Measurements from ENCODE around the gene OSBPL3.

OSBPL3 gene

DNA sequence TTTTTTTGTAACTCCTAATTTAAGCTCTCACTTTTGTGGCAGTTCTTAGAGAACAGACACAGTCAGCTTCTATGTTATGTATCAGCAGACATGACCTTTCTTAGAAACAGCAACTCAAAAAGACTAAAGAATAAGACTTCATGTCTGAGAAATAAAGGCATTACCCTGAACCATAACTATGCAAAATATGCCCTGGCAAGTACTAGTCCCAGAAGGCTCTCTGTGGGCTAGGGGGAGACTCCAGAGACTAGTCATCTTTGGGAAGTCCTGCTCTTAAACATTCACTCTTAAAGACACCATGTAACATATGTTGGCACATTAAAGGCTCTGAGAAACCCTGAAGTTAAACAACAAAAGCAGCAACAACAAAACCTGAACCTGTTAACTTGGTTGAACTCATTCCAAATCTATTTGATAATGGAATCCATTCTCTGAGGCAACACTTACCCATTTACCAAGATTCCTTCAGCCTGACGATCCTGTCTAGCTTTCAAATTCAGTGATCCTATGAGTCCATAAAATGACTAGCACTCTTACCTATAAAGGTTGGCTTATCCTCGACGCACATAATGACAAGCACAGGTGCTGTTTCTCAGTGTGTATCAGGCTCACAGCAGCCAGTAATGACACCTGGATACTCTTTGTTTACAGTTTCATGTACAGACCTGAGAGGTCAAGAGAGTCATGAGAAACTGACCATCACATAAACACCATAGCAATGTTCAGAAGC, 62.3 kb downstream of the OSBPL3 start:
- peaks cover 24% of the 10 kb centered on the region for H3K4me1 ChIP-seq (ENCODE audit: insufficient read depth, low read length)
- H3K27me3 ChIP-seq (ENCODE audit: insufficient read depth, low read length) = no peaks in the 10 kb centered on the region
- H3K36me3 ChIP-seq (ENCODE audit: insufficient read depth, low read length) = no peaks in the 10 kb centered on the region
- 93% methylated on average over 3 of the region's 3 CpGs for WGBS
- H3K27ac ChIP-seq (ENCODE audit: low read depth, low read length) = no peak overlapping the region
- H3K9me3 ChIP-seq (ENCODE audit: insufficient read depth, low read depth, low read length) = no peaks in the 10 kb centered on the region
- H3K4me3 ChIP-seq (ENCODE audit: low read length) = no peak overlapping the region
- no peak overlapping the region for H3K9ac ChIP-seq (ENCODE audit: low read depth, low read length)

DNA sequence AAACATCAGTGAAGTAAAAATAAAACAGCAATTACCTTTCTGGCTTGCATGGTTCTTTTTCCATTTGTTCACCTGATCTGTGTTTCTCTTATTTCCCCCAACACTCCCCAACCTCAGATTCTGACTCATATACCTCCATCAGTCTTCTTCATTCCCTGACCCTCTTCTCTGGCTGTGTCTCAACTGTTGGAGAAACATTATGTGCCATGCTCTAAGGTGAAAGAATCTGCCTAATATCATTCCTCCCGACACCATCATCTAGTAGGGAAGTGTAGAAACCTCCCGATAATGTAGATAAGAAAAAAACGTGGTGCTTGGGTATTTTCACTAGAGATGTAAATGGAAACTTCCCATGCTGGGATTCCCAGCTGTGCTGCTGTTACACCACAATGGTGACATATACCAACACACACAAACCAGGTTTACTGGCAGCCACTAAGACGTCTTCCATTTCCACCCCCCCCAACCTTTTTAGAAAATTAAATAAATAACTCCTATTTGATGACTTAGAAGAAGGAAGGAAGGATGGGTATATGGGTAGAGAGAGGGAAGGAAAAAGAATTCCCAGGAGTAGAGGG, 63.4 kb downstream of the OSBPL3 start:
- H3K27ac ChIP-seq (ENCODE audit: low read depth, low read length) = no peak overlapping the region
- H3K9ac ChIP-seq (ENCODE audit: low read depth, low read length) = no peak overlapping the region
- WGBS = no CpG with 5 or more reads among the region's 4 CpGs
- no peaks in the 10 kb centered on the region for H3K9me3 ChIP-seq (ENCODE audit: insufficient read depth, low read depth, low read length)
- no peaks in the 10 kb centered on the region for H3K27me3 ChIP-seq (ENCODE audit: insufficient read depth, low read length)
- no peak overlapping the region for H3K4me3 ChIP-seq (ENCODE audit: low read length)
- no peaks in the 10 kb centered on the region for H3K36me3 ChIP-seq (ENCODE audit: insufficient read depth, low read length)
- peaks cover 24% of the 10 kb centered on the region for H3K4me1 ChIP-seq (ENCODE audit: insufficient read depth, low read length)

DNA sequence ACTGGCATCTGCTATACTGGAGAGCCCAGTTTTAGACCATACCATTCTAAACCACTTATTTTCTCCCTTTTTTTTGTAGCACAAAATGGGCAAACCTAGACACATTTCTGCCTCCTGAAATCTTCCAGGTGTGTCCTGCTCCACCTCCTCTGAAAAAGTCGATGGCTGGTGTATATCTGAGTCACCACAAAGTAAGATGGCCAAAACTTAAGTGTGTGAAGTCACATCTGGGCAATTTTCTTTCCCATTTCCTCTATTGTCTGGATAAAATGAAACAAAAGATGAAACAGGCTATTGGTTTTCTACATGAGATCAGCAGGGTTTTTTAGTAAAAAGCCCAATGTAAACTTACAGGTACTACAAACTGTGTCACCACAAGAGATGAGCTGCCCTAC, 65.5 kb downstream of the OSBPL3 start:
- H3K4me3 ChIP-seq (ENCODE audit: low read length) = no peak overlapping the region
- H3K27ac ChIP-seq (ENCODE audit: low read depth, low read length) = no peak overlapping the region
- H3K9me3 ChIP-seq (ENCODE audit: insufficient read depth, low read depth, low read length) = no peaks in the 10 kb centered on the region
- H3K9ac ChIP-seq (ENCODE audit: low read depth, low read length) = no peak overlapping the region
- 89% methylated on average over 1 of the region's 1 CpG for WGBS
- H3K36me3 ChIP-seq (ENCODE audit: insufficient read depth, low read length) = no peaks in the 10 kb centered on the region
- peaks cover 16% of the 10 kb centered on the region for H3K4me1 ChIP-seq (ENCODE audit: insufficient read depth, low read length)
- H3K27me3 ChIP-seq (ENCODE audit: insufficient read depth, low read length) = no peaks in the 10 kb centered on the region

DNA sequence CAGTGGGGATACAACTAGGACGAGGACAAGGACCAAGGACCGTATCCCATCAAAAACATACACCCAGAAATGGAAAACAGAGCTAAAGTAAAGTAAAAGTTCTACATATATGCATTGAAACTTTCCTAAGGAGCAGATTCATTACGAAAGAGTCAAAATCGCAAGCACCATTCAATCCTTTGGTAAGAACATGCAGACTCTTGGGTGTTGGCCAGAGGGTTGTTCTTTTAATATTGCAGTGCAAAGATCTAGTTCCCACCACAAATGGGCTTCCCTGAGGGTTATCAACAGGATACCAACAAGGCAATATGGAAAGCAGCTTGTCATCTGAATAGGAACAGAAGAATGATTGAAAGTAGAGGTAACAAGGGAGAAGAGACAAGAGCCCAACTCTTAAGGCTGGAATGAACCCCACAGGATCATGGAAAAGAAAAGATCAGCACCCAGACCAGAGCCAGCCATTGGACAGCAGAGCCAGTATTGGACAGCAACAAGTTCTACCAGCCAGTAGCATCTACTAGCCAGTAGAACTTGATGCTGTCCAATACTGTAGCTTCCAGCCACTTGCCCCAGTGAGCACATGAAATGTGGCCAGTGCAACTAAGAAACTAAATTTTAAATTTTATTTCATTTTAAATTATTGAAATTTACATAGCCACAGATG, 66.0 kb downstream of the OSBPL3 start:
- Histone ChIP-seq H3K36me3 (ENCODE audit: insufficient read depth, low read length) (no peaks in the 10 kb centered on the region), H3K4me3 (ENCODE audit: low read length) (no peak overlapping the region), H3K27me3 (ENCODE audit: insufficient read depth, low read length) (no peaks in the 10 kb centered on the region), H3K9me3 (ENCODE audit: insufficient read depth, low read depth, low read length) (no peaks in the 10 kb centered on the region), H3K27ac (ENCODE audit: low read depth, low read length) (no peak overlapping the region), H3K4me1 (ENCODE audit: insufficient read depth, low read length) (peaks cover 16% of the 10 kb centered on the region), H3K9ac (ENCODE audit: low read depth, low read length) (no peak overlapping the region)
- 98% methylated on average over 2 of the region's 4 CpGs for WGBS

DNA sequence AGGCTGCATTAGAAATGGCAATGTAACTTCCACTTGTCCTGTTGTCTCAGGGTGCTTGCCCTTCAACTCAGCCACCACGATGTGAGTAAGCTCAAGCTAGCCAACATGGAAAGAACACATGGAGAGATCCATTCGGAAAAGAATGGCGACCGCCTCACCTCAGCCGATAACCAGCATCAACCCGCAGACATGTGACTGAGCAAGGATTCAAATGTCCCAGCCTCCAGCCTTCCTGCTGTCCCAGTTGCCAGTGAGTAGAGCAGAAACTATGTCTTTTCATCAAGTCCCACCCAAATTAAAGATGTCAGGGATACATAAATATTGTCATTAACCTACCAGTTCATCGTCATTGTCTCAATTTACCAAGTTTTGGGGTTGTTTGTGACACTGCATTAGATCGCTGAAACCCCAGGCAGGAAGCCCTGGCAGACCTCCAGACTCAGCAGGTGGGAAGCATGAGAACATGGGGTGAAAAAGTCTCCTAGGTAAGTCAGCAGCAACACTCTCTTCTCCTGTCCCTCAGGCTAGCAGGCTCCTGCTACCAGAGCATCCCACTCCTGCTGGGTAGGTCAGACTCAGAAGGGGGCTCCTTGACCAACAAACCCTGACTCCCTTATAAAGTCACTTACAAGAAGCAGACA, 67.0 kb downstream of the OSBPL3 start:
- Histone ChIP-seq H3K36me3 (ENCODE audit: insufficient read depth, low read length) (no peaks in the 10 kb centered on the region), H3K4me1 (ENCODE audit: insufficient read depth, low read length) (peaks cover 16% of the 10 kb centered on the region), H3K4me3 (ENCODE audit: low read length) (no peak overlapping the region), H3K27me3 (ENCODE audit: insufficient read depth, low read length) (no peaks in the 10 kb centered on the region), H3K27ac (ENCODE audit: low read depth, low read length) (no peak overlapping the region), H3K9me3 (ENCODE audit: insufficient read depth, low read depth, low read length) (no peaks in the 10 kb centered on the region), H3K9ac (ENCODE audit: low read depth, low read length) (no peak overlapping the region)
- WGBS = 95% methylated on average over 8 of the region's 8 CpGs

DNA sequence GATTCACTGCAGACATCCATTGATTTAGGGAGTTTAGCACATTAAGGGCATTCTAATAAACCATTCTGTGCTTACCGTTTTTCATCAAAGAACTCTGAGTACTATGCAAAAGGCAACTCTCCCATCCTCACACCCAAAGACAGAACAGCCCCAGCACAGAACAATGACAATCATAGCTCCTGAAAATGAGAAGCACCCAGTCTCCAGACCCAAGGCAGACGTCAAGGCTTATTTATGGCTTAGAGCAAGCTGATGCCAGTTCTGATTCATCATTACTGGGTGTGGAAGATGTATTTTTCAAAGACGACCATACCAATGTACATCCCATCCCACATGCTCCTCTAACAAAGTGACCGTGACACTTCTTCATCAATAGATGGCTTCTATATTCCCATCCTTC, 67.6 kb downstream of the OSBPL3 start:
- WGBS = 74% methylated on average over 3 of the region's 4 CpGs
- Histone ChIP-seq H3K4me1 (ENCODE audit: insufficient read depth, low read length) (peaks cover 12% of the 10 kb centered on the region), H3K27me3 (ENCODE audit: insufficient read depth, low read length) (no peaks in the 10 kb centered on the region), H3K27ac (ENCODE audit: low read depth, low read length) (no peak overlapping the region), H3K36me3 (ENCODE audit: insufficient read depth, low read length) (no peaks in the 10 kb centered on the region), H3K4me3 (ENCODE audit: low read length) (no peak overlapping the region), H3K9ac (ENCODE audit: low read depth, low read length) (no peak overlapping the region), H3K9me3 (ENCODE audit: insufficient read depth, low read depth, low read length) (no peaks in the 10 kb centered on the region)

DNA sequence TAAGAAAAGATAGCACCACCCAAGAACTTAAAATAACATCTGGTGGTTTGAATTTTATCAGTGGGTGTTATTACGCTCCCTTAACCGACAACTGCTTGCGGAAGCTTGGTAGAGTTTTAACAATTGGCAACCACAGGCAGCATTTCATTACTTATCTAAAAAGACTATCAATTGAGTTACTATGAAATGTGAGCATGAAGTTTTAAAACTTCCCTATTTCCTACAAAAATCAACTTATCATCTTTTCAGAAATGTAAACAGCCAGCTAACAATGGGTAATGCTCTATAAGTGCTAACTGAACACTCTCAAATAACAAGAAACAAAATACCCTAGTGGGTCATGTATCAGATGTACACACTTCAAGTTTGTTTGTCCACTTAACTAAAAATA, 68.8 kb downstream of the OSBPL3 start:
- Histone ChIP-seq H3K9ac (ENCODE audit: low read depth, low read length) (no peak overlapping the region), H3K27ac (ENCODE audit: low read depth, low read length) (no peak overlapping the region), H3K4me1 (ENCODE audit: insufficient read depth, low read length) (peaks cover 2% of the 10 kb centered on the region; the same call in 1 of the 2 replicates), H3K36me3 (ENCODE audit: insufficient read depth, low read length) (no peaks in the 10 kb centered on the region), H3K9me3 (ENCODE audit: insufficient read depth, low read depth, low read length) (no peaks in the 10 kb centered on the region), H3K27me3 (ENCODE audit: insufficient read depth, low read length) (no peaks in the 10 kb centered on the region), H3K4me3 (ENCODE audit: low read length) (no peak overlapping the region)
- WGBS = no CpG with 5 or more reads among the region's 3 CpGs

DNA sequence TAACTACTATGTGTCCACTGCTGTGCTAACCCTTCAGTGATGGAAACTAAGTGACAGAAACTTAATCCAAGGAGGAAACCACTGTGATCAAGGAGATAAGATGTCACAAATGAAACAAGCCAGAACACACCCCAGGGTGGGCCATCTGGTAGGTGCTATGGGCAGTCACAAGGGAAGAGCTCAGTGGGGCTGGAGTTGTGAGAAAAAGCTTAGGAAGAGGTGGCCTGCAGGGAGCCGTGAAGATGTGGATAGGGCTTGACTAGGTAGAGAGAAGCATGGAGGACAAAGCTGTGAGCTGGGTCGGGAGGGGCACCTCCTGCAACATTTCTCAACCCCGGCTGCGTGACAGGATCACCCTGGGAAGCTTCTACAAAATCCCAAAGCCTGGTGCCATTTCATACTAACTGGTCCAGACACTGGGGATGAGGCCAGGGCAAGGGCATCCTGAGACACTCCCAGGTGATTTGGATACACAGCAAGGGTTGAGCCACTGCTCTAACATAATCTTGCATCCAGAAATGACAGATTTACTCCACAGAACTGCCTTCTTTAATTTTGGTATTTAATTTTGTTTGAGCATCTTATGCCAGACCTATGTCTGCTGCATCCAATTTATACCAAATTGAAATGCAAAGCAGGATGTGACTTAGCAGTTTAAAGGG, 69.3 kb downstream of the OSBPL3 start:
- no peaks in the 10 kb centered on the region for H3K27me3 ChIP-seq (ENCODE audit: insufficient read depth, low read length)
- no peaks in the 10 kb centered on the region for H3K36me3 ChIP-seq (ENCODE audit: insufficient read depth, low read length)
- no peaks in the 10 kb centered on the region for H3K9me3 ChIP-seq (ENCODE audit: insufficient read depth, low read depth, low read length)
- H3K4me3 ChIP-seq (ENCODE audit: low read length) = no peak overlapping the region
- WGBS = 83% methylated on average over 4 of the region's 4 CpGs
- H3K4me1 ChIP-seq (ENCODE audit: insufficient read depth, low read length) = no peaks in the 10 kb centered on the region
- no peak overlapping the region for H3K9ac ChIP-seq (ENCODE audit: low read depth, low read length)
- H3K27ac ChIP-seq (ENCODE audit: low read depth, low read length) = no peak overlapping the region

DNA sequence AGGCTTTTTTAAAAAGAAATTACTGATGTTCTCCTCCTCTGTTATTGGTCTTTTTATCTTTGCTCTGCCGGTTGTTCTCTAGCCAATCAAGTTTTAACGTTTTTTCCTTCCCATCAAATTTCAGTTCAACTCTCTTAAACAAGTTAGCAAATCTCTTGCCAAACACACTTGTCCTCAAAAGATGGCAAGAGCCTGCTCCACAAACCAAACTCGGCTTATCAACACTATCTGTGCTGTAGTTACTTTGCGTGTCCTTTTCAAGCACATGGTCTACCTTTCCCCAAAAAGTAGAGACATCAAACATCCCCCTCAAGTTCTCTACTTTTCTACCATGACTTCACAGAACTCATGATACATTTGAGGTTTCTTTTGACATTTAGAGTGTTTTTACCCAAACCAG, 71.3 kb downstream of the OSBPL3 start:
- no peaks in the 10 kb centered on the region for H3K4me1 ChIP-seq (ENCODE audit: insufficient read depth, low read length)
- no peak overlapping the region for H3K27ac ChIP-seq (ENCODE audit: low read depth, low read length)
- H3K4me3 ChIP-seq (ENCODE audit: low read length) = no peak overlapping the region
- H3K9ac ChIP-seq (ENCODE audit: low read depth, low read length) = no peak overlapping the region
- H3K27me3 ChIP-seq (ENCODE audit: insufficient read depth, low read length) = no peaks in the 10 kb centered on the region
- no peaks in the 10 kb centered on the region for H3K9me3 ChIP-seq (ENCODE audit: insufficient read depth, low read depth, low read length)
- H3K36me3 ChIP-seq (ENCODE audit: insufficient read depth, low read length) = no peaks in the 10 kb centered on the region
- 92% methylated on average over 4 of the region's 4 CpGs for WGBS

DNA sequence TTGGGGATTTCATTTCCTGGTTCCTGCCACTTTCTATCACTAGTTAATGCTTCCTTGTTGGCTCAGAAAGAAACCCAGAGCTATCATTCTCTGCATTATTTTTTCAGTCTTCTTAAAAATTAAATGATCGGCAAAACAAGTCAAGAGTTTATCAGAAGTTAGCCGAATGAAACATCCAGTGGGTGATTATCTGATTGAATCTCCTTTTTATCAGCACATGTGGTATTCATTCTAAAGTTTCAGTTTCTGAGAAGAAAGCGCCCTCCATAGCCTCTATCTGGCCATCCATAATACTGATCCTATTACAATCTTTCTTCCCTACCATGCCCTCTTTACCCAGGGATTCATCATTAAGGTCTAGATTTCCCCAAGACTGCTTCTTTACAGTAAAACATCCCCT, 71.8 kb downstream of the OSBPL3 start:
- no peak overlapping the region for H3K4me3 ChIP-seq (ENCODE audit: low read length)
- no peaks in the 10 kb centered on the region for H3K27me3 ChIP-seq (ENCODE audit: insufficient read depth, low read length)
- no peak overlapping the region for H3K27ac ChIP-seq (ENCODE audit: low read depth, low read length)
- H3K9ac ChIP-seq (ENCODE audit: low read depth, low read length) = no peak overlapping the region
- H3K4me1 ChIP-seq (ENCODE audit: insufficient read depth, low read length) = no peaks in the 10 kb centered on the region
- no peaks in the 10 kb centered on the region for H3K9me3 ChIP-seq (ENCODE audit: insufficient read depth, low read depth, low read length)
- no peaks in the 10 kb centered on the region for H3K36me3 ChIP-seq (ENCODE audit: insufficient read depth, low read length)
- 95% methylated on average over 3 of the region's 3 CpGs for WGBS

Data from HUES64 (cell line).